GM04503 (cell line): ENCODE measurements around the gene CNOT2.

ENCODE experiments used
- DNase-seq: peaks from one replicate; pipeline ENCODE4 v3.0.0-alpha.2; 2012; ENCODE audit warnings: low read depth

The CNOT2 gene

GRCh38 chr12:70242695-70243509, at the start of gene CNOT2:
CNOT2 (plus strand) TSS chr12:70243433; CDS start chr12:70278227, 34,794 bp downstream.
- DNase-seq: peak; percentile 45

GRCh38 chr12:70194076-70194475, 49.2 kb upstream of the CNOT2 start:
- no peak for DNase-seq

- no peak for DNase-seq
Observed at GRCh38 chr12:70196811-70197281, 46.4 kb upstream of the CNOT2 start.

- no peak for DNase-seq
Observed at GRCh38 chr12:70197345-70197744, 45.9 kb upstream of the CNOT2 start.

- no peak for DNase-seq
Observed at GRCh38 chr12:70213707-70214106, 29.5 kb upstream of the CNOT2 start.

- DNase-seq: no peak
Observed at GRCh38 chr12:70214972-70215617, 28.1 kb upstream of the CNOT2 start.

- no peak for DNase-seq
Observed at GRCh38 chr12:70217416-70217815, 25.8 kb upstream of the CNOT2 start.

GRCh38 chr12:70221626-70222025, 21.6 kb upstream of the CNOT2 start:
- DNase-seq: no peak

GRCh38 chr12:70227911-70228310, 15.3 kb upstream of the CNOT2 start:
- no peak for DNase-seq

GRCh38 chr12:70230934-70231606, 12.2 kb upstream of the CNOT2 start:
- no peak for DNase-seq

GRCh38 chr12:70236990-70237389, 6.2 kb upstream of the CNOT2 start:
- DNase-seq: no peak

- DNase-seq: no peak
Observed at GRCh38 chr12:70240673-70241072, 2.6 kb upstream of the CNOT2 start.

GRCh38 chr12:70241845-70242244, 1.4 kb upstream of the CNOT2 start:
- DNase-seq: no peak

GRCh38 chr12:70243510-70244371, 508 bp downstream of the CNOT2 start:
- DNase-seq: peak; percentile 11

- peak; percentile 1 for DNase-seq
Observed at GRCh38 chr12:70244409-70244808, 1.2 kb downstream of the CNOT2 start.

- no peak for DNase-seq
Observed at GRCh38 chr12:70245458-70245857, 2.2 kb downstream of the CNOT2 start.

GRCh38 chr12:70246580-70246979, 3.3 kb downstream of the CNOT2 start:
- DNase-seq: peak; percentile 4

- DNase-seq: no peak
Observed at GRCh38 chr12:70247653-70248199, 4.5 kb downstream of the CNOT2 start.

- DNase-seq: peak; percentile 11
Observed at GRCh38 chr12:70248876-70249275, 5.6 kb downstream of the CNOT2 start.

GRCh38 chr12:70249903-70250302, 6.7 kb downstream of the CNOT2 start:
- no peak for DNase-seq

- DNase-seq: no peak
Observed at GRCh38 chr12:70251226-70251625, 8.0 kb downstream of the CNOT2 start.

GRCh38 chr12:70251661-70252060, 8.4 kb downstream of the CNOT2 start:
- DNase-seq: no peak
